ENCODE measurements around the gene ADORA2B. TPM values are rescaled to one million over a fixed set of nuclear protein-coding genes. Genes with fewer than 3 reads are reported as not detected.

Gene ADORA2B
- total and polyA plus RNA-seq, 2 of the 8 experiments (the other 6 are each of a cell fraction or from before 2014, with no cell fraction given): 2.6 to 8.2 TPM

DNA sequence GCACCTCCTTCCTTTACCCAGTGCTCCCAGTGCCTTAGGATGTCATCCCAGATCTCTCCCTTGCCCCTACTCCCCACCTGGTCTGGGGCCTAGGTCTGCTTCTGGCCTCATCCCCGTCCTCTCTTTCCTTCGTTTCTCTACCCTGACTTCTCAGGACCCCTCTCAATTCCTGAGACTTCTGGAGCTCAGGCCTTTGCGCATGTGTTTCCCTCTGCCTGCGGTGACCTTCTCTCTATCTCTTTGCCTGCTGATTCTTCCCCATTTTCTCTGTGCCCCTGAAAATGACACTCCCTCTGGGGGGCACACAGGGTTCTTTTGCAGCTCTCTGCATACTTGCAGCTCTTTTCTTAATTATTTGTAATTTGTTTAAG is 13.5 kb downstream of the ADORA2B start (continued):
- TF ChIP-seq CHD7 (IDR thresholded peaks at IDR 0.05; ENCODE audit: insufficient replicate concordance, low read length): no peak
- no peak for TF ChIP-seq NANOG (IDR thresholded peaks at IDR 0.05; ENCODE audit: insufficient read depth, low read depth, low read length, poor library complexity, severe bottlenecking)
- no peak for TF ChIP-seq TAF7 (optimal IDR thresholded peaks at IDR 0.05; ENCODE audit: borderline replicate concordance, low read depth, low read length)
- no peak for TF ChIP-seq RBBP5 (IDR thresholded peaks at IDR 0.05; ENCODE audit: borderline replicate concordance, low read depth, low read length)
- no peak for TF ChIP-seq GTF2F1 (IDR thresholded peaks at IDR 0.05; ENCODE audit: borderline replicate concordance, low read depth, low read length)
- no peak for TF ChIP-seq POLR2A (IDR thresholded peaks at IDR 0.05; ENCODE audit: control extremely low read depth in 1 of 2, low read depth in 2 of 2, low read length in 2 of 2)
- no peak for TF ChIP-seq CHD2 (IDR thresholded peaks at IDR 0.05; ENCODE audit: low read length)
- TF ChIP-seq SIN3A (conservative IDR thresholded peaks at IDR 0.05 in 1 of 2, IDR thresholded peaks at IDR 0.05 in 1 of 2; ENCODE audit: low read depth in 1 of 2, low read length in 2 of 2): no peak
- no peak for TF ChIP-seq YY1 (IDR thresholded peaks at IDR 0.05; ENCODE audit: low read depth, low read length)
- no peak for TF ChIP-seq PHF8 (conservative IDR thresholded peaks at IDR 0.05; ENCODE audit: low read depth, low read length)
